HG03135 (cell line): ENCODE measurements around the gene CATSPER2.
"Not testable (repeated sequence)": the region's sequence is repeated elsewhere in the genome, so short reads cannot be mapped to it uniquely, and the experiment has no call there.

Source experiments
- ATAC-seq: cut with Tn5 transposase; IDR thresholded peaks from one replicate; pipeline ENCODE4 v1.9.1; 2021; ENCODE audit warnings: mild to moderate bottlenecking, moderate library complexity; ENCODE audit not compliant: unreplicated experiment

CATSPER2 gene

DNA sequence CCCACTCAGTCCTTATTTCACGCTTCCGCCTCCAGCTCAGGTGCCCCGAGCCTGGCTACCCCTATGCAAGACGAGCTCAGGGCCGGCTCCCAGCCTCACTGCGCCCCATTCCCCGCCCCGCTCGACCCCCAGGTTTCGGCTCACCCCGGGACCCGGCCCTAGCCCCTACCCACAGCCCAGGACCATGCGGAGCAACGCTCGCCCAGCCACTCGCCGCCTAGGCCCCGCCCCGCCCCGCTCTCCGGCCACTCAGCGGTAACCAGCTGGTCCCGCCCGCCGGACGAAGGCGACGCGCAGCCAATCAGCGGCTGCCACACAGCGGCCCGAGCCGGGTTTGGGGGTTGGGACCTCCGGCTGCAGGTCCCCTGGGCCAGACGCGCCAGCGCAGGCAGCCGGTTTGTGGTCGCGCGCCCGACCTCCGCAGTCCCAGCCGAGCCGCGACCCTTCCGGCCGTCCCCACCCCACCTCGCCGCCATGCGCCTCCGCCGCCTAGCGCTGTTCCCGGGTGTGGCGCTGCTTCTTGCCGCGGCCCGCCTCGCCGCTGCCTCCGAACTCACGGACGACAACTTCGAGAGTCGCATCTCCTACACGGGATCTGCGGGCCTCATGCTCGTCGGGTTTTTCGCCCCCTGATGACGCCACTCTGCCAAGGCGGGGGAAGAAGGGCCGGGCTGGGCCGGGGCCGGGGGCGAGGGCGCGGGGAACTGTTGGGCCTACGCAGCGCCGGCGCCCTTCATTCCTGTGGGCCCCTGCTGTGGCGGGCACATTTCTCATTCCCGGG is at the start of gene CATSPER2:
CATSPER2 (minus strand) TSS at position 196 of the 781 bp plus-strand sequence. CDS start 783 bp downstream, outside the sequence.
- ATAC-seq, result no peak

DNA sequence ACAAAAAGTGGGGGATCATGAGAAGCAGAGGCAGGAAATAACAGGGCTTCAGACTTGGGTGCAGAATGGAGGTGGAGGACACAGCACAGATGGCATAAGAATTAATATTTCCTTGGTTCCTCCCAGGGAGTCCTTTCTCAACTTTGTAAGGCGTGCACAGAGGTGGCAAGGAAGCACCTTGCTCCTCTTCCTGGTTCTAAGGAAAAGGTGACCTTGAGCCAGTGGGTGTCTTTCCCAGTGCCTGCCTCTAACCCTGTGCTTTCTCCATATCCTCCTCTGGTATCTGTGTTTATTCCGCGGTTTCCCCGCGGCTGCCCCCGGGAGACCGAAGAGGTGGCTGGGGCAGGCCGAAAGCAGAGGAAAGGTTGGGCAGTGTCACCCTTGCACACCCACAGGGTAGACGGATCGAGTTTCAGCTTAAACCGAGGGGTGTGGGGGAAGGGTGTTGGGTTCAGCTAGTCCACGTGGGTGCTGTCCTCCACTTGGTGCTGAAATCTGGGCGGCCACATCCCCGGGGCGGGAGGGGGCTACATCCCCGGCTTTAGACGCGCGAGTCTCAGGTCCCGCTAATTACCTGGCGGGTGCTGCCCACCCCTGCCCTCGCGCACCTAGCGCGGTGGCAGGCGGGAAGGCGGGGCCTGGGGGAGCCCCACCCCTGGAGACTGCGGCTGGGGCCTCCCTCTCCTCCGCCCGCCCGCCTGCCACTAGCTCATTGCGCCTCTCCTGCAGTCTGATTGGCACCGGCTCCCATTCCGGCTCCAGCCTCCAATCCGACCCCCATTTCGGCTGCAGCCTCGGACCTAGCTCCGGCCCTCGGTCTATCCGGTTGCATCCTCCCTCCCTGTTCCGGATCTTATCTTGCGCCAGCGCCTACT is 44.7 kb upstream of the CATSPER2 start, which contains the start of gene CKMT1A:
CKMT1A (plus strand) TSS at position 712 of the 875 bp plus-strand sequence. CDS start 192 bp downstream, outside the sequence.
- not testable (repeated sequence) for ATAC-seq

DNA sequence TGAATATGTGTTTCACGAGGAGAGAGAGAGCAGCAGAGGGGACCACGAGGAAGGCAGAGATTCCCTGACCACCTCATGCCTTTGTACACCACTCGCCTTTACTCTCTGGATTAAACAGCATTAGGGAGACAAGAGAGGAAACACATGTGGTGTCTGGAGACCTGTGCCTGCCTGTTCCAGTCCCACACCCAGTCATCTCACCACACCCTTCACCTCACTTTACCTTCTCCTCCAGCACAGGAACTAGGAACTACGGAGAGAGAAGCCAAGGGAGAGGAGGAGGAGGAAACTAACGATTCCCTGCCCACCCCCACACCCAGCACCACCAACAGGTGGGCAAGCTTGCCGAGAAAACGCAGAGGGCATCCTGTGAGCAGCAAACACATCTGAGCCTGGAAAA is 44.0 kb upstream of the CATSPER2 start:
- not testable (repeated sequence) for ATAC-seq

DNA sequence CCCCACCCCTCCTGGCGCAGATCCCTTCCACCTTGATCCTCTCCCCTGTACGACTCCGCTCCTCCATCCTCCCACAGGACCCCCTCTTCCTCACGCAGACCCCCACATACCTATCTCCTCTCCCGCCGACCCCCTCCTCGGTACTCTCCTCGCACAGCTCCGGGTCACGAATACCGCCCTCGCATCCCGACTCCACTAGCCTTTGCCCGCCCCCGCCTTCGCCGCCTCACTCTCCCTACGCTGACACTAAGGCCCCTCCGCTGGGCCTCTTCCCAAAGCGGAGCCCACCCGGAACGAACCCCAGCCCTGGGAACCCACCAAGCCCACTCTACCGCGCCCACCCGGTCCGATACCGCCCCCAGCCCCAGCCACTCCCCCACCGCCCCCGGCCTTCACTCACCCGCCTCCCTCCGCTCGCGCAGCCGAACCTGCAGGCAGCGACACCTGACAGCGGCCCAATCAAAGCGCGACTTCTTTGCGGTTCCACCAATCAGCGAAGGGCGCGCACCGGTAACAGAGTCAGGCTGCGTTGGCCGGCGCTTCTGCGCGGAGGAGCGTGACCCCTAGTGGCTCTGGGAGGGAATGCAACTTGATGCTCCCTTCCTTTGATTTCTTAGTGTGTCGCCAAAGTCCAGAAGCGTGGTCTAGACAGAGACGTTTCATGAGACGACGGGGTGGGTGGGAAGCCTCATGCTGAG is 41.1 kb upstream of the CATSPER2 start:
- ATAC-seq, result peak; percentile 96

DNA sequence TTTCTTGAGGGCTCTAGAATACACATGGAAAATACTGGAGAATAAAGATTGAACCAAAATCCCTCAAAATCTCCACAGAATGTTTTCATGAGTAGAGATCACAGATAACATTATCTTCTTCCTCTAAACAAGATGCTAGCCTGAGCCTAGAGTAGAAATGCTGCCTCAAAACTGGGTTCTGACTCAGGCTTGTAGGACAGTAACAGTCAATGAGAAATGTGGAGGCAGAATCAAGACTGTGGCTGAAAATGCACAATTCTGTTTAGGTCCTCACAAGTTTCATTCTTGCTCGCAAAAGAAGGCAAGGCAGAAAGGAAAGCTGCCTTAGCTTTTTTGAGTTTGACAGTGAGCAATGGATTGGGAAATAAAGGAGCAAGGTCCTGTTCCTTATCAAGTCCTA is 25.5 kb upstream of the CATSPER2 start:
- ATAC-seq, result not testable (repeated sequence)

DNA sequence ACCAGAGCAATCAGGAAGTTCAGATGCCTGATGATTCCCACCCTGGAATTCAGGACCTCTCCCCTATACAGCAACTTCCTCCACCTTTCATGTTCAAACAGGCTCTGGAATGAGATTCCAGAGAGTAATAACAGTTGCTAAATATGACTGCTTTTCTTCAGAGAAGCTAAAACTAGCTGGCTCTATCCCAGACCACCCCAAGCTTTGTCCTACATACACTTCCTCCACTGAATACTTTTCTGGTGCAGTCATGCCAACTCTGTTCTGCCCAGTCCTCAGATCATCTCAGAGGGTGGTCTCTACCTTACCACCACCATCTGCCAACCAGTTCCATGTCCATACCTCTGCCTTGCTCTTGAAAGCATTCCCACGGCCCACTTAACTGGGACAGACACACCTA is 17.5 kb upstream of the CATSPER2 start:
- ATAC-seq, result not testable (repeated sequence)

DNA sequence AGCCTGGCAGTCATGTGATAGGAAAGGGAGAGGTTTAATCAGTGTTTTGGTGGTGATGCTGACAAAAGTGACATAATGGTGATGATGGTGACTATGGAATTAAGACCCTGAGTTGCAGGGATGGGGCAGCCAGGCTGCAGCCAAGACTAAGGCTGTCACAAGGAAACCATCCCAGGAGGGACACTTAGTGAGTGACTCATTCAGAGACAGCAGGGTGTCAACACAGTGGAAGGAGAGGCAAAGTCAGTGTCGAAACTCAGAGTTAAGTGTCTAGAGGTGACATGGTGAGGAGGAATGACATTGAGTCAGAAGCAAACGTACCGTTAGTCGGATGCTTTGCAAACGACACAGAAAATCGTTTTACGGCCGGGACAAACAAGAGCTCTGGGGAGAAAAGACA is 14.7 kb upstream of the CATSPER2 start:
- not testable (repeated sequence) for ATAC-seq

DNA sequence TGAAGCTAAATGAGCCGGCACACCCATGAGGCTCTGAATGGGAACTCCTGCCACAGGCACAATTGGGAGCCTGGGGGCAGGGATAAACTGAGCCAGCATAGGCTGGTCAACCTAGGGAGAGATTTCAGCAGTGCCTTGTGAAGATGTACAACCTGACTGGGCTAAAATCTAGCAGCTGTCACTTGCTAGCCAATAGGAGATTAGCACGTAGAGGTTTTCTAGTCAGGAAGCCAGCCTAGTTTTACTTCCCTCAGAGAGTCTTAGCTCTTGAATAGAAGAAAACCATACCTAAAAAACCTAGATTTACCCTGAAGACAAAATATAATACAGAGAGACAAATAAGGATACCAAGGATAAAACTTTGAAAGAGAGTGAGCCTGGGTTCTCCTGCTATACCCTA is 13.6 kb upstream of the CATSPER2 start:
- ATAC-seq, result not testable (repeated sequence)

DNA sequence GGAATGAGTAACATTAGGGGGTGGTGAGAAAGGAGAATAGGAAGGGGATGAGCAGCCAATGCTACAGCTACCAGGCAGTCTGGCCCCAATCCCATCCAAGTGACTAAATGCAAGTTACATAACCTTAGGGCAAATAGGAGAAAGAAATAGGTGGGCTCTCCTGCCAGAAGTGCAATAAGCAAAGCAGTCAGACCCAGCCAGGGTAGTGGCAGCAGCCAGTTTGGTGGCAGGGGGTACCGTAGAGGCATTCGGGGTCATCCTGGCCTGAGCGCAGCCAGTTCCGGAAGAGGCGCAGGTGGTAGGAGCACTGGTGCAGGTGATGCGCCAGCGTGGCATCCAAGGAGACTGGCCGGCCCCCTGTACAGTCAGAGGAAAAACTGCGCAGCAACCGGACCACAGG is 11.1 kb upstream of the CATSPER2 start:
- not testable (repeated sequence) for ATAC-seq

DNA sequence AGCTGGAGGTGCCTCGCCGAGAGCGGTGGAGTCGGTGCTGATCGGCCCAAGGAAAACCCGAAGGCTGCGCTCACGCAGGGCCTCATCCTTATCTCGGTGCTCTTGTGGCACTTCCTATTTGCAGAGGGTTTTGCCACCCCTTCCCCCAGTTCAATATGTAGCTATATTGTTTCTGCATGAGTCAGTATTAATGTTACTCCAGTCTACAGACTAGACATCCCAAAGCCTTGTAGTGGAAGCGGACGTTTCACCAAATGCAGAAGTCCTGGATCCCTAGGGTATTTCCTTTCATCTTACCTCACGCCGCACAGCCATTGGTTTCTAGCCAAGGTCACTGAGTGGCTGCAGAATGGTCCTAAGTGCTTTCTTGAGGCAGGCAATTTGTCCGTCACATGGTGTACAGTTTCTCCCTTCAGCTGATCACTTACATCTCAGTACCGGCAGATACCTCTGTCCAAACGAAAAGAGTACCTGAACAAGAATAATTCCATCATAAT is 834 bp upstream of the CATSPER2 start:
- not testable (repeated sequence) for ATAC-seq

DNA sequence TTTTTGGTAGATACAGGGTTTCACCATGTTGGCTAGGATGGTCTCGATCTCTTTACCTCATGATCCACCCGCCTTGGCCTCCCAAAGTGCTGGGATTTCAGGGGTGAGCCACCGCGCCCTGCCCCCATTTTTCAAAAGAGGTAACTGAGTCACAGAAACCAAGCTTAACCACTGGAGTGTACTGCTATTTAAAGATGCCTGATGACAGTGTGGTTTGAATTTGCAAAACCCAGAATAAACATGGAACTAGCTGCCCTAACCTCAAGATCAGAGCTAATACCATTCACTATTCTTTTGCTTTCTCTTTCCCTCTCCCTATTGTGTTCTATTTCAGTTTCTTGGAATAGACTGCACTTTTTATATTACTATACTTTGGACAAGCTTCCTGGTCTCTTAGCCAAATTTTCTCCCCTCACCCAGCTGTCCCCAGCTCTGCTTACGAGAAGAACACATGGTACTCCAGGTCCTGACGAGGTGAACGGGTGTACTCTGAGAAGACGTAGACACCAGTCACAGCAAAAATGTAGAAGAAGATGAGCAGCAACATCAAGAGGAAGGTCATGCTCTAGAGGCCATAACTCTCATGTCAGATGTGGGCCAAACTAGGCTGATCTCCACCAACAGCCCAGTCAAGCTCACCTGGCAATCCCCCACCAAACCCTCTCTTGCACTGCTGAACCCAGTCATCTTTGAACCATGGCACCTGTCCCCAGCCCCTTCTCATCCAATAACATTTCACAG is 10.0 kb downstream of the CATSPER2 start:
- peak; percentile 67 for ATAC-seq

DNA sequence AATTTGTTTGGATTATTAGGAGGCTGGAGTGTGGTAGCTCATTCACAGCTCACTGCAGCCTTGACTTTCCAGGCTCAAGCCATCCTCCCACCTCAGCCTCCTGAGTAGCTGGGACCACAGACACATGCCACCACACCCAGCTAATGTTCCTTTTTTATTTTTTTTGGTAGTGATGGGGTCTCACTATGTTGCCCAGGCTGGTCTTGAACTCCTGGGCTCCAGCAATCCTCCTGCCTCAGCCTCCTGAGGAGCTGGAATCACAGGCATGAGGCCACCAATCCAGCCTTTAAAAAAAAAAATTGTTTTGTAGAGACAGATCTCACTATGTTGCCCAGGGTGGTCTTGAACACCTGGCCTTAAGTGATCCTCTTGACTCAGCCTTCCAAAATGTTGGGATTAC is 21.7 kb downstream of the CATSPER2 start:
- not testable (repeated sequence) for ATAC-seq

DNA sequence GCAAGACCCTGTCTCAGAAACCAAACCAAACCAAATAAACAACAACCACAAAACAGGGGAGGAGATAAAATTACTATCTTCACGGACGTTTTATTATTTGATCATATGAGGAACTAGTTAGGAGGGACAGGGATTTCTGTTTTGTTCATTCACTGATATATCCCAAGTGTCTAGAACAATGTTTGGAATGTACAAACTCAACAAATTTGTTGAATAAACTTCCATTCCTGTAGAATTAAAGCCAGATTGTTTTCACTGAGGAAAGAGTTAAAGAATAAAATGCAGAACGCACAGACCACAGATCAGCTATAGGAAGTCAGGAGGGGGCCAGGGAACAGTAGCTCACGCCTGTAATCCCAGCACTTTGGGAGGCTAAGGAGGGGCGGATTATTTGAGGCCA is 23.5 kb downstream of the CATSPER2 start:
- ATAC-seq, result no peak

DNA sequence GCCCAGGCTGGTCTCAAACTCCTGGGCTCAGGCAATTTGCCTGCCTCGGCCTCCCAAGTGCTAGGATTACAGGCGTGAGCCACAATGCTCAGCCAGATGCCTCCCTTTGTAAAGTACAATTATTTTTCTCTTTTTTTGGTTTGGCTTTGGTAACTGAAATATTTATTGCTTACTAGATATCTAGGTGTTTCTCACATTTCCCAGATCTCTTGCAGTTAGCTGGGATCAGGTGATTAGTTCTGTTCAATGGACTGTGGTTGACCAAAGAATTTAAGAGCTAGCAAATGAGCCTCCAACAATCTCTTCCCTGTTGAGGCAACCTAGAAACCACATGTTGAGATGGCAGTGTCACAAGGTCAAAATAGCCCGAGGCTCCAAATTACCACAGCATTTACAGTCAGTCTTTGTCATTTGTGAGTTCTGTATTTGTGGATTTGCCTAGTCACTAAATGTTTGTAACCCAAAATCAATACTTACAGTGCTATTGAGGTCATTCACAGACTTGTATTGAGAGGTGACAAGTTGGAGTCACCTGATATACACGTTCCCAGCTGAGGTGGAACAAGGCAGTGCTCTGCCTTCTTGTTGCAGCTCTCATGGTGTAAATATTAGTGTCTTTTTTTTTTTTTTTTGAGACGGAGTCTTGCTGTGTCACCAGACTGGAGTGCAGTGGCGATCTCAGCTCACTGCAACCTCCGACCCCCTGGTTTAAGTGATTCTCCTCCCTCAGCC is 26.4 kb downstream of the CATSPER2 start:
- ATAC-seq, result not testable (repeated sequence)

DNA sequence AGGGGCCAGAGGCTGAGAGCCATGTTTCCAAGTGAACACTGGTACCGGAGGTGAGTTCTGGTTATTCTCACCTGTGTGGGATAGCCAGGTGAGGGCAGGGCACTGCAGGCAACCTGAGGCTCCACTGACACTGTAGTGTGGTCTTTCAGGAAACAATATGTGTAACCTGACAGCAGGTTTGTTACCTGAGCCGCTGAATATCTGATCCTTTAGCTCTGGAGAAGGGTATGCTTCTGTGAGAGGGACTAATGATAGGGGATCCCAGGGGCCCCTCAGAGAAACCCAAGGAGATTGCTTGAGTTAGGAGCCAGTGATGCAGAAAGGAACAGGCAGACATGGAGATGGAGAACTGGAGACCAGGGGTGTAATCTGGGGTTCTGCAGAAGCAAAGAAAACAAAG is 29.9 kb downstream of the CATSPER2 start, which contains the start of gene STRC:
STRC (minus strand) TSS at position 101 of the 400 bp plus-strand sequence; CDS start at position 23, 78 bp downstream.
- not testable (repeated sequence) for ATAC-seq

DNA sequence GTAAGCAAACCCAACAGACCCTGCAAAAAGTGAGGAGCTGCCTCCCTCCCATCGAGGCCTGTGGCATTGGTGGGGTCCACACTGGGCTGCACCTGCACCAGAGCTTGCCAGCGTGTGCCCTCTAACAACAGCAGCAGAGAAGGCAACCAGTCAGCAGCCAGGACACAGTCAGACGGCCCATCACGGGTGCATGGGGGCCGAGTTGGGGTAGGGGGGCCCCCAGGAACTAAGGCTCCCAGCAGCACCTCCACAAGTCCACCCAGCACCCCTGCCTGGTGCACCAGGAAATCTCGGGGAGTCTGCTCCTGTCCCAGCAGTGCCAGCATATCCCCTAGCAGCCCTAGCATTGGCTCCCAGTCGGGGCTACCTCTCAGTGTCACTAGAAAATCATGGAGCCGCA is 30.9 kb downstream of the CATSPER2 start:
- ATAC-seq, result not testable (repeated sequence)

DNA sequence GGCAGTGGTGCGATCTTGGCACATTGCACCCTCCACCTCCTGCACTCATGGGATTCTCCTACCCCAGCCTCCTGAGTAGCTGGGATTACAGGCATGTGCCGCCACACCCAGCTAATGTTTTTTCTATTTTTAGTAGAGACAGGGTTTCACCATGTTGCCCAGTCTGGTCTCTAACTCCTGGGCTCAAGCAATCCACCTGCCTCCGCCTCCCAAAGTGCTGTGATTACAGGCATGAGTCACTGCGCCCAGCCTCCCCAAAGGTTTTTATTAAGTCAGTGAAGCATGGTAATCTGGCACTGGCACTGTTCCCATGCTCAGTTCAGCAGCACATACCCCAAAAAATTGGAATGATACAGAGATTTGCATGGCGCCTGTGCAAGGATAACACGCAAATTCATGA is 46.4 kb downstream of the CATSPER2 start:
- not testable (repeated sequence) for ATAC-seq

DNA sequence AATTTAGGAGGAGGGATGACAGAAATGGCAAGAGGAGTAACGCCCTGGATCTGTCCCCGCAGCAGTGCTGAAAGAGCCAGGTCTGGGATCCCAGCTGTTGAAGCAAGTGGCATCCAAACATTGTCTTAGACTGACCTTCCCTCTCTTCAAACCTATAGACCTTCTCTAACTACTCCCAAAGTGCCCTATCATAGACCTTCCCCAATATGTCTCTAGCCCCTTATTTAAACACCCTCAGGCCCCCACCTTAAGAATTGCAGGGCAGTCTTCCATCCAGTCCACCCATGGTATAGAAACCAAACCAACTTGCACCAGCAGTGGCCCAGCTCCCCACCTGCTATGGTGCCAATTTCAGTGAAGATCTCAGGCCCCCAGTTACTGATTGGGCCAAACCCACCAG is 48.4 kb downstream of the CATSPER2 start:
- not testable (repeated sequence) for ATAC-seq

DNA sequence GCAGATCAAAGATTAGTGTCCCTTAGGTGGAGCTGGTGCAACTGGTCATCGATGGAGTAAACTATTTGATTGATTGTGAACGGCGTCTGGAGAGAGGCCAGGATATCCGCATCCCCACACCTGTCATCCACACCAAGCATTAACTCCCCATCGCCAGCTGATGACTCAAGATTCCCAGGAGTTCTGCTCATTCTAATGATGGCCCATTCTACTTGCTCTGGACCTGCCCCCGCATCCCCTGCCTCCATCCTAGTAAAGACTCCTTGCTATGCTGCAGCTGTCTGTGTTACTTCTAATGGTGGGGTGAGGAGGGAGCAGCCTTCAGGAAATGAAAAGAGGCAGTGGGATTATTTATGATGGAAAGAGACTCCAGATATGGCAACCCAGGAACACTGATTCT is 49.5 kb downstream of the CATSPER2 start:
- not testable (repeated sequence) for ATAC-seq
